ENCODE results near the gene TTC23. TPM values are rescaled to one million over a fixed set of nuclear protein-coding genes. Genes with fewer than 3 reads are reported as not detected.

Gene TTC23, protein sequence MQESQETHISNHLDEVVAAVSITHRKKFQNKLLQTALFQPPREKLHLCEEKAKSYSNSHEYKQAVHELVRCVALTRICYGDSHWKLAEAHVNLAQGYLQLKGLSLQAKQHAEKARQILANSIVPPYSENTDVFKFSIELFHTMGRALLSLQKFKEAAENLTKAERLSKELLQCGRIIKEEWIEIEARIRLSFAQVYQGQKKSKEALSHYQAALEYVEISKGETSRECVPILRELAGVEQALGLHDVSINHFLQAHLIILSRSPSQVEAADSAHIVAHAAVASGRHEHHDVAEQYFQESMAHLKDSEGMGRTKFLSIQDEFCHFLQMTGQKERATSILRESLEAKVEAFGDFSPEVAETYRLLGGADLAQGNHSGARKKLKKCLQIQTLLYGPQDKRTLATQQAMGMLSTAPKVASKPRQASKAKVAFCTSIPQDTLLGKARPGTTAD
- total RNA-seq (2022; extraction: Qiagen RNA extraction; ENCODE audit: low read depth): 9.4 to 13.1 TPM (median 11.7 TPM) in 5 replicates

DNA sequence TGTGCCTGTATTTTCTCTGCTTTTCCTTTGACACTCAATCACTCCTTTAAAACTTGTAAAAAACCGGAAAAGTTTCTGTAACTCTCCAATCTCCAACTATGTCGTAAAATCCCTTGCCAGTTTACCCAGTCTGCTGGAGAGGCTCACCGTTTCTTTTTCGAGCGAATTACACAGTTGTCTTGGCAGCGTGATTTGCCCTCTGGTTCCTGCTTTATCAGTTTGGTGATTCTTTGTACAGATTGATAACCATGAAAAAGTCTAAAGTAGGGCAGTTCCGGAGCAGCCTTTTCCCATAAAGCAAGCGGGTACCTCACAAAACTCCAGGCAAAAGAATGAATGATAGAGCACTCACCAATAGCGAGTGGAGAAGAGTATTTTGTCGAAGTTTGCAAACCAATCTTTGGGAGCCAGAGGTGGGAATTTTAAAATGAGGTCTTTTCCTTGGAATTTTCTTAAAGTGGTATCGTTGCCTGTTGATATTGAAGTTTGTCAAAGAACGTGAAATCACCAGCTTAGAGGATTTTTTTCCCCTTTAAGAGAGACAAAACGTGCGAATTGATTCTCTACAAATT lies at the start of gene TTC23:
Gene TTC23, minus strand, starts transcription at position 312 of the 572 bp plus-strand sequence. CDS start 20,869 bp downstream, outside the sequence.

DNA sequence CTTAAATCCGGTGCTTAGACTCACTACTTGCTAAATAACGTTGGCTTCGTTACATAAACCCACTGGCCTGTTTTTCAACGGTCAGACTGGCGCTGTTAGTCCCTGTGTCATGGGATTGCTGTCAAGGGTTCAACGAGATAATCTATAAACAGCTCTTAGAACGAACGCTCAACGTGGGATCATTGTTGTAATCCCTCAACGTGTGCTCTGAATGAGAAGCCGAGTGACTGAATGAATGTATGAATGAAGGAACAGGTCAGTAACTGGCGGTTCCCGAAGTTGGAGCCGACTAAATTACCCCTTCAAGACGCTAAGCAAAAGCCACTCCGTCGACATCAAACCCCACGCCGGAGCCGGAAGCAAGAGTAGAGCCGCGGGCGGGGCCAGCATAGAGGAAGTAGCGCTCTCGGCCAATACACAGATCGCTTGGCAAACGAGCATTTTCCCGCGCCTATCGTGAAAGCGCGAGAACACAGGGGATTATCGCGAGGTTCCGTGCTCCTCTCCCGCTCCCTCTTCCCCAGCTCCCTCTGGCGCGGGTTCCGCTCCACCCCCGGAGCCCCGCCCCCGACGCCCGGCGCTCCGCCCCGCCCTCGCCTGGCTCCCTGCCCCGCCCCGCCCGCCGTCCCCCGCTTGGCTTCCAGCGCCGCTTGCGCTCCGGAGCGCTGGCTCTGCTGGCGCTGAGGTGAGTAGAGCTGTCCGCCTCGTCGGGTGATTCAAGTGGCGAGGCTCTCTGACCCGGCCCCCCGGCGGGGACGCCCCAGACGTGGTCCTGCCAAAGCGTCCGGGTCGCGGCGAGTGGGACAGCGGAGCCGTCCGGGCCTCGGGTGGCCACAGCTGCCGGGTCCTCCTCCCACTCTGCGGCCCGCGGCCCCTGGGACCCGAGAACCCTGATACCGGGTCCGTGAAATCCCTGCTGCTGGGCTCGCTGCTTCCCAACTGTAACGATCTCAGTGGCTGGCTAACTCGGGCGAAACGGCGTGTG lies 1.8 kb upstream of the TTC23 start, which contains the start of gene LRRC28:
Gene LRRC28, plus strand, starts transcription at position 625 of the 985 bp plus-strand sequence. CDS start 4,477 bp downstream, outside the sequence.

DNA sequence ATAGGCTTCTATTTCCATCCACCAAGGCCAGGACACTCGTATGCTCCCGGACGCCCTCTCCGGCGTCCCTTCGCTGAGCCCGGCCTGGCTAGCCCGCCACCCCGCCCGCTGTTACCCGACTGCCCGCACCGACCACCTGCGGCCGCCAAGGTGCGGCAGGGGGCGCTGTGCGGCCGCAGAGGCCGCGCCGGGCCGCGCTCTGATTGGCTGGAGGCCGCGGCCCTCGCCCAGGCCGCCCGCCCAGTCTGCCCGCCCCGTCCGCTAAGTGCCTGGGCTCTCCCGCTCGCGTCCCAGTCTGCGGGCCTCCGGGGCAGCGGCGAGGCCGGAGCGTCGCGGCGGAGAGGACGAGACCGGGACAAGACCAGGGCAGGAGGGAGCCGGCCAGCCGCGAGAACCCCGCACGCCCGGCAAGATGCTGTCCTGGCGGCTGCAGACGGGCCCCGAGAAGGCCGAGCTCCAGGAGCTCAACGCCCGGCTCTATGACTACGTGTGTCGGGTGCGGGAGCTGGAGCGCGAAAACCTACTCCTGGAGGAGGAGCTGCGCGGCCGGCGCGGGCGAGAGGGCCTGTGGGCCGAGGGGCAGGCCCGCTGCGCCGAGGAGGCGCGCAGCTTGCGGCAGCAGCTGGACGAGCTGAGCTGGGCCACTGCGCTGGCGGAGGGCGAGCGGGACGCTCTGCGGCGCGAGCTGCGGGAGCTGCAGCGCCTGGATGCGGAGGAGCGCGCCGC lies 144.4 kb downstream of the TTC23 start, which contains the start of gene SYNM:
Gene SYNM, plus strand, starts transcription at position 293 of the 726 bp plus-strand sequence. Its CDS starts 120 bp downstream, at position 413.

Other genes with a start within 250 kb of the TTC23 start
- gene PGPEP1L, start 241.8 kb downstream of the TTC23 start, total RNA-seq (2022; extraction: Qiagen RNA extraction; ENCODE audit: low read depth): not detected in 5 replicates
- 33.4 to 40.0 TPM (median 37.3 TPM) in 5 replicates for gene SYNM, start 144.5 kb downstream of the TTC23 start, total RNA-seq (2022; extraction: Qiagen RNA extraction; ENCODE audit: low read depth)
- gene LRRC28, start 1.9 kb upstream of the TTC23 start, total RNA-seq (2022; extraction: Qiagen RNA extraction; ENCODE audit: low read depth): 13.1 to 16.9 TPM (median 14.8 TPM) in 5 replicates

Measured in A549 treated with RU486 at 1 μM for 4 hours (cell line).